ENCODE measurements around the gene BBX. TPM values are rescaled to one million over a fixed set of nuclear protein-coding genes. Genes with fewer than 3 reads are reported as not detected.

BBX gene
- total RNA-seq, 1 donor from 2014 or later: 62.3 TPM

DNA sequence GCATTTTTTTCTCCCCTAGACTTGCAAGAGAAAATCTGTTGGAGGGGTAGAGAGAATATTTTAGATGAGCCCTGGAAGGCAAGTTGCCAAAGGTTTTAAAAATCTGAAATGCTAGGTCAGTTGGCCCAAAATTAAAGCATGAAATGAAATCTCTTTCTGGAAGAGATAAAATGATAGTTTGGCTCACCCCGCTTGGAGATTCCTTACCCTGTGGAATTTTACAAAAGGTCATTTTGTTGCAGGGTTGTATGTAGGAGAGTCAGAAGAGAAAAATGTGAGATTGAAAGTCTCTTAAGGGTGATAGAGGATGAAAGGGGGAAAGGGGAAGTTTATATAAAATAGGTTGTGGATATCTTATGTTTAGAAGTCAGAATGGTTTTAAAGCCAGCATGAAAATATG, 290.3 kb downstream of the BBX start:
- Histone ChIP-seq H3K27ac (no peak overlapping the region), H3K4me3 (no peak overlapping the region), H3K4me1 (no peaks in the 10 kb centered on the region), H3K27me3 (no peaks in the 10 kb centered on the region), H3K36me3 (peaks cover 7% of the 10 kb centered on the region), H3K9me3 (no peaks in the 10 kb centered on the region)
- TF ChIP-seq, protein P1, sequence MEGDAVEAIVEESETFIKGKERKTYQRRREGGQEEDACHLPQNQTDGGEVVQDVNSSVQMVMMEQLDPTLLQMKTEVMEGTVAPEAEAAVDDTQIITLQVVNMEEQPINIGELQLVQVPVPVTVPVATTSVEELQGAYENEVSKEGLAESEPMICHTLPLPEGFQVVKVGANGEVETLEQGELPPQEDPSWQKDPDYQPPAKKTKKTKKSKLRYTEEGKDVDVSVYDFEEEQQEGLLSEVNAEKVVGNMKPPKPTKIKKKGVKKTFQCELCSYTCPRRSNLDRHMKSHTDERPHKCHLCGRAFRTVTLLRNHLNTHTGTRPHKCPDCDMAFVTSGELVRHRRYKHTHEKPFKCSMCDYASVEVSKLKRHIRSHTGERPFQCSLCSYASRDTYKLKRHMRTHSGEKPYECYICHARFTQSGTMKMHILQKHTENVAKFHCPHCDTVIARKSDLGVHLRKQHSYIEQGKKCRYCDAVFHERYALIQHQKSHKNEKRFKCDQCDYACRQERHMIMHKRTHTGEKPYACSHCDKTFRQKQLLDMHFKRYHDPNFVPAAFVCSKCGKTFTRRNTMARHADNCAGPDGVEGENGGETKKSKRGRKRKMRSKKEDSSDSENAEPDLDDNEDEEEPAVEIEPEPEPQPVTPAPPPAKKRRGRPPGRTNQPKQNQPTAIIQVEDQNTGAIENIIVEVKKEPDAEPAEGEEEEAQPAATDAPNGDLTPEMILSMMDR (IDR thresholded peaks at IDR 0.05): no peak
- DNase-seq (no peak), ATAC-seq (no peak)
- intact Hi-C loops (cut with DNase I): no loop called here

DNA sequence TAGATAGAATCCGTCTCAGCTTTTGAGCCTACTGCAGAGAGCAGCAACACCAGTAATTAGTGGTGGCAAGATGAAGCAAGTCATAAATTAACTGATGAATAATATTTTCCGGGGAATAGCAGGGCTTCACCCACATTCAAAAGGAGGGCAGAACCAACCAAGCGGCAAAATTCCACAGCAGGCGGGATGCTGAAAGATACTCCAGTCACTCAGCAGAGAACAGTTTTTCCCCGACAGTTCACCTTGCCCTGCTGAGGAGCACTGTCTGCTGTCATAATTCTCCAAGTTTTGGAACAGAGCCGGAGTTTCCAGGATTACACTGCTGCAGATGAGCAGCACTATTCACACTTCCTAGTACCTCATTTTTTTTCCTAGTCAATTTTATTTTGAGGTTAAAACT, 293.3 kb downstream of the BBX start:
- no peak for DNase-seq
- H3K9me3 ChIP-seq: no peaks in the 10 kb centered on the region
- no peak overlapping the region for H3K27ac ChIP-seq
- no peaks in the 10 kb centered on the region for H3K36me3 ChIP-seq
- no peaks in the 10 kb centered on the region for H3K27me3 ChIP-seq
- no peak for ATAC-seq
- TF ChIP-seq, protein P1 (IDR thresholded peaks at IDR 0.05): no peak
- H3K4me3 ChIP-seq: no peak overlapping the region
- H3K4me1 ChIP-seq: no peaks in the 10 kb centered on the region
- intact Hi-C loops (cut with DNase I): no loop called here

DNA sequence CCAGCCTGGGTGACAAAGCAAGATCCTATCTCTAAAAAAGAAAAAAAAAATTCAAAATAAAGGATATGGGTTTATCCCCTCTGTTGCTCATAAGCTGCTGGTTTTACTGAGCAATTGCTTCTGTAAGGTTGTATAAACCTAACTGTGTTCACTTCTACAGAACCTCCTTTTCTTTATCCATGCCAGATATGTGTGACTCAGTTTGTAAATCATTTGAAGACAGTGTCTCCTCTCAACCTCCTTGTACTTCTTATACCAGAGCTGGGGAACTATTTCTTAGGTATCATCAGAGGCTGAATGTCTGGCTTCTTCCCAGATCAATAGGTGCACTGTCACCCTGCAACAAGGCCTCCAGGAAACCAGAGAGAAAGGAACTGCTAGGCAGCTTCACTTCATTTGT, 294.3 kb downstream of the BBX start:
- no peak for ATAC-seq
- Histone ChIP-seq H3K4me1 (no peaks in the 10 kb centered on the region), H3K9me3 (no peaks in the 10 kb centered on the region), H3K27ac (no peak overlapping the region), H3K4me3 (no peak overlapping the region), H3K27me3 (no peaks in the 10 kb centered on the region), H3K36me3 (no peaks in the 10 kb centered on the region)
- intact Hi-C loops (cut with DNase I): no loop called here
- DNase-seq: no peak
- TF ChIP-seq, protein P1 (IDR thresholded peaks at IDR 0.05): no peak

DNA sequence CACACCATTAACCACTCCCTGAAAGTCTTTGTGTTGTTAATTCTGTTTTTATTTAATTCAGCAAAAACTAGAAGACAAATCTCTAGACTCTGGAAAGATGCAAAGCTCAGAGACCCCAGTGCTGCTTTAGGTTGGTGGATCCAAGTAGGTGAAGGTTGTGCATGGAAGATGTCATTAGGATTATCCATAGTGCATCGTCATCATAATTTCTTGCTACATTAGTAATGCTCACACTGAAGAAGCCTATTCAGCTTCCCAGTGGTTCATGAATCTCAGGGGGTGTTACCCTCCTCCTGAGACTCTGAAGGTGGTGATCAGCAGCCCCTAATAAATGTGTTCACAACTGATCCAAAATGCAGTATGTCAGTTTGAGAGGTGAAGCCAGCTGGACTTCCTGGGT, 295.3 kb downstream of the BBX start:
- Histone ChIP-seq H3K36me3 (no peaks in the 10 kb centered on the region), H3K4me3 (no peak overlapping the region), H3K27me3 (no peaks in the 10 kb centered on the region), H3K9me3 (no peaks in the 10 kb centered on the region), H3K27ac (no peak overlapping the region), H3K4me1 (no peaks in the 10 kb centered on the region)
- no peak for ATAC-seq
- intact Hi-C loops (cut with DNase I): no loop called here
- DNase-seq: no peak
- TF ChIP-seq, protein P1 (IDR thresholded peaks at IDR 0.05): no peak

DNA sequence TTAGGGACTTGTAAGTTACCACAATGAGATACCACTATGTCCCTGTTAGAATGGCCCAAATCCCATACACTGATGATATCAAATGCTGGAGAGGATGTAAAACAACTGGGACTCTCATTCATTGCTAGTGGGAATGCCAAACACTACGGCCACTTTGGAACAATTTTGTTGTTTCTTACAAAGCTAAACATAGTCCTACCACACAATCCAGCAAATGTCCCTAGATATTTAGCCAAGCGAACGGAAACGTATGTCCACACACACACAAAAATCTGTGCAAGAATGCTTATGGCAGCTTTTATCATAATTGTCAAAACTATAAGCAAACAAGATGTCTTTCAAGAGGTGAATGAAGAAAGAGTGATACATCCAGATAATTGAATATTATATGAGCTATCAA, 296.9 kb downstream of the BBX start:
- no peaks in the 10 kb centered on the region for H3K4me1 ChIP-seq
- no peaks in the 10 kb centered on the region for H3K36me3 ChIP-seq
- no peaks in the 10 kb centered on the region for H3K9me3 ChIP-seq
- no peak overlapping the region for H3K4me3 ChIP-seq
- no peak for ATAC-seq
- no peak for DNase-seq
- no peak overlapping the region for H3K27ac ChIP-seq
- intact Hi-C loops (cut with DNase I): no loop called here
- no peaks in the 10 kb centered on the region for H3K27me3 ChIP-seq
- TF ChIP-seq, protein P1 (IDR thresholded peaks at IDR 0.05): no peak

DNA sequence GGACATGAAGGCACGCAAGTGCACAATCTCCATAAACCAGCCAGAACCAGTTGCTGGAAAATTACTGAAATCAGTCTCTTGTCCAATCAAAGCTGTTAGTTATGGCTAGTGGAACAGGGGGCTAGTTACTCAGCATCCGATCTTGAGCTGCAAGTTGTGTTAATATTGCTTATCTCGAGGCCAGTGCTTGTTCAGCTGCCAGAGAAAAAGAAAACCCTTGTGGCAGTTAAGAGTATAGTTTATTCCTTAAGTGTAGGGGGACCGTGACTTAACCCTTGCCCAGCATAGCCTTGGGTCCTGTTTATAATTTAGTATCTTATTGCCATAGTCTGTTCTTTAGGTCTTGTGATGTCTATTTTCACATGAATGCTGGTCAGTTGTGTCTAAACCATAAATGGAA, 299.5 kb downstream of the BBX start:
- no peaks in the 10 kb centered on the region for H3K4me1 ChIP-seq
- H3K27me3 ChIP-seq: no peaks in the 10 kb centered on the region
- intact Hi-C loops (cut with DNase I): no loop called here
- DNase-seq (no peak), ATAC-seq (no peak)
- H3K9me3 ChIP-seq: no peaks in the 10 kb centered on the region
- no peak overlapping the region for H3K4me3 ChIP-seq
- TF ChIP-seq, protein P1 (IDR thresholded peaks at IDR 0.05): no peak
- no peak overlapping the region for H3K27ac ChIP-seq
- no peaks in the 10 kb centered on the region for H3K36me3 ChIP-seq
